K562 (cell line): ENCODE results near the gene PLA2G2C. TPM values are rescaled to one million over a fixed set of nuclear protein-coding genes. Genes with fewer than 3 reads are reported as not detected.

Experiments
- ATAC-seq: fragments of 200-7000 bp; cut with Tn5 transposase; 3 replicates; pipeline ENCODE4 v1.9.1; 2020; ENCODE audit warnings: moderate library complexity
- BruUV-seq: library from RNA; stranded (reverse); fragments of 400-500 nt; replicated peaks from 2 replicates; lab custom pipeline; 2021; lab: Mats Ljungman, UMichigan
- CTCF ChIA-PET: fragments of 300-600 bp; formaldehyde crosslinking; extraction: SDS; loops from one replicate; lab custom pipeline; 2021; ENCODE audit warnings: low intra/inter-chr PET ratio; lab: Yijun Ruan, JAX
- POLR2A ChIA-PET: fragments of 300-600, 350-650 bp; sonication (Branson Sonifier 250); formaldehyde crosslinking; extraction: SDS; loops from one replicate; lab custom pipeline; 2021; ENCODE audit warnings: antibody characterized with exemption, inconsistent platforms; lab: Yijun Ruan, JAX
- DNase-seq, 4 experiments: peaks; one replicate each; pipeline versions ENCODE4 v3.0.0 to v3.0.0-alpha.2; 2011 to 2018; ENCODE audit warnings: low spot score in 3 of 4, mixed read lengths in 3 of 4; ENCODE audit errors: extremely low read depth in 1 of 4
- FAIRE-seq: peaks from 2 replicates; lab custom pipeline; 2011; peaks lifted over from hg19 to GRCh38; lab: Jason Lieb, UNC
- H2AFZ ChIP-seq: 2 replicates; pipeline ENCODE4 v1.6.0; 2011; ENCODE audit warnings: low read depth, low read length, control low read depth, inconsistent platforms
- H3K27ac ChIP-seq: fragments of 200-600 bp; 3 replicates; pipeline ENCODE4 v1.8.0; 2011; ENCODE audit warnings: low read depth, mild to moderate bottlenecking, control low read depth, inconsistent platforms, low read length, moderate library complexity, mixed read lengths; ENCODE audit errors: extremely low read depth
- H3K27me3 ChIP-seq, 2 experiments: fragments of 300-600 bp in 1 of 2; 2 replicates in 1 of 2; 3 replicates in 1 of 2; pipeline versions ENCODE4 v1.6.0 to v1.8.0; 2011; ENCODE audit warnings: inconsistent platforms in 2 of 2, low read length in 2 of 2, mild to moderate bottlenecking in 1 of 2, mixed read lengths in 1 of 2, moderate library complexity in 1 of 2; ENCODE audit not compliant: control insufficient read depth in 2 of 2, insufficient read depth in 2 of 2
- H3K36me3 ChIP-seq: fragments of 300-600 bp; 3 replicates; pipeline ENCODE4 v1.8.0; 2011; ENCODE audit warnings: mild to moderate bottlenecking, low read length, inconsistent platforms; ENCODE audit not compliant: control insufficient read depth, insufficient read depth
- H3K4me1 ChIP-seq, 2 experiments: fragments of 200-600 bp in 1 of 2; replicated peaks in 1 of 2; 2 replicates in 1 of 2; 3 replicates in 1 of 2; pipeline versions ENCODE4 v1.5.1 to v1.8.0; 2011; ENCODE audit warnings: inconsistent platforms in 2 of 2, low read length in 2 of 2, mild to moderate bottlenecking in 1 of 2, mixed read lengths in 1 of 2, moderate library complexity in 1 of 2; ENCODE audit not compliant: control insufficient read depth in 2 of 2, insufficient read depth in 2 of 2
- H3K4me2 ChIP-seq: 2 replicates; pipeline ENCODE4 v1.6.1; 2011; ENCODE audit warnings: low read length, control low read depth, inconsistent platforms, mixed read lengths; ENCODE audit not compliant: insufficient read depth
- H3K4me3 ChIP-seq: fragments of 200-600 bp; sonication (generic), shearing (Covaris generic); 2 replicates; pipeline ENCODE4 v1.5.1; 2016; ENCODE audit warnings: control low read depth, inconsistent platforms
- H3K79me2 ChIP-seq: fragments of 200-600 bp; 3 replicates; pipeline ENCODE4 v1.8.0; 2011; ENCODE audit warnings: low read length, inconsistent platforms; ENCODE audit not compliant: control insufficient read depth, insufficient read depth
- H3K9ac ChIP-seq, 2 experiments: 2 replicates each; pipeline versions ENCODE4 v1.6.0 to v1.6.1; 2011; ENCODE audit warnings: low read depth in 2 of 2, low read length in 2 of 2, control low read depth in 1 of 2, inconsistent platforms in 1 of 2, mild to moderate bottlenecking in 1 of 2, mixed read lengths in 1 of 2; ENCODE audit not compliant: insufficient read depth in 1 of 2
- H3K9me1 ChIP-seq: one replicate; pipeline ENCODE4 v1.6.0; 2011; ENCODE audit warnings: inconsistent platforms, mild to moderate bottlenecking, low read length, moderate library complexity; ENCODE audit not compliant: control insufficient read depth, insufficient read depth
- H3K9me3 ChIP-seq: replicated peaks from 2 replicates; pipeline ENCODE4 v1.5.1; 2011; ENCODE audit warnings: low read depth, low read length, inconsistent platforms; ENCODE audit not compliant: control insufficient read depth, insufficient read depth
- H4K20me1 ChIP-seq: replicated peaks from 2 replicates; pipeline ENCODE4 v1.6.1; 2011; ENCODE audit warnings: low read length, inconsistent platforms, mixed read lengths; ENCODE audit not compliant: control insufficient read depth, insufficient read depth
- HNRNPUL1 ChIP-seq: fragments of 200-400 bp; formaldehyde crosslinking; IDR thresholded peaks from 2 replicates; pipeline ENCODE4 v1.6.1; 2017; ENCODE audit warnings: low read length
- NBN ChIP-seq: fragments of 450-650 bp; IDR thresholded peaks from 2 replicates; pipeline ENCODE4 v1.6.1; 2016; ENCODE audit warnings: low read depth, mild to moderate bottlenecking
- PPARD ChIP-seq: fragments of 250-450 bp; sonication (Bioruptor Pico); IDR thresholded peaks from 2 replicates; pipeline ENCODE4 v1.8.0; 2022; ENCODE audit warnings: inconsistent platforms, mild to moderate bottlenecking, moderate library complexity
- WGBS: fragments of 100-300 bp; shearing (Covaris generic); methylation state at CpG from one replicate; pipeline ENCODE4 v1.1.6; 2016; ENCODE audit warnings: low coverage, mixed read lengths; ENCODE audit not compliant: insufficient coverage; ENCODE audit errors: missing lambda C conversion rate; 5-methylcytosine and 5-hydroxymethylcytosine counted together
- in situ Hi-C: fragments of 300-500 bp; cut with MboI; formaldehyde crosslinking; loops from 4 replicates; pipeline ENCODE4 v1.15.0; 2018; ENCODE audit warnings: inconsistent platforms, mixed read lengths
- intact Hi-C: fragments of 100-400 bp; cut with micrococcal nuclease; formaldehyde crosslinking; loops from 2 replicates; pipeline ENCODE4 v1.14.2; 2022
- polyA plus RNA-seq, 8 experiments: library from polyadenylated mRNA; depleted of rRNA in 4 of 8; stranded (reverse) in 5 of 8; unstranded in 3 of 8; fragments of >200 nt; fragmentation: Nextera tagmentation in 2 of 8; fragmentation: Illumina TruSeq in 1 of 8; extraction: Ambion mirVana in 2 of 8; extraction: Trizol in 1 of 8; gene quantifications; 2 replicates each; pipeline versions ENCODE4 v1.2.1 to v1.2.3, GENCODE V29; 2011 to 2014; ENCODE audit warnings: inconsistent platforms in 1 of 8, missing spikeins in 1 of 8
- total RNA-seq, 7 experiments: library from RNA; depleted of rRNA in 6 of 7; stranded (reverse); fragments of >200 nt in 6 of 7; fragmentation: Illumina TruSeq in 2 of 7; extraction: Trizol in 2 of 7; gene quantifications; 2 replicates each; pipeline versions ENCODE4 v1.2.1 to v1.2.3, GENCODE V29; 2011 to 2021; ENCODE audit warnings: low replicate concordance in 1 of 7
- TF ChIP-seq, protein P1 (sequence below): fragments of 450-650 bp; IDR thresholded peaks from 2 replicates; pipeline ENCODE4 v1.6.1; 2016; ENCODE audit warnings: mild to moderate bottlenecking, moderate library complexity

The PLA2G2C gene
- total and polyA plus RNA-seq, 9 of the 15 experiments (the other 6 are each of a cell fraction or from before 2014, with no cell fraction given) = 0.14 to 0.49 (median 0.21) TPM

DNA sequence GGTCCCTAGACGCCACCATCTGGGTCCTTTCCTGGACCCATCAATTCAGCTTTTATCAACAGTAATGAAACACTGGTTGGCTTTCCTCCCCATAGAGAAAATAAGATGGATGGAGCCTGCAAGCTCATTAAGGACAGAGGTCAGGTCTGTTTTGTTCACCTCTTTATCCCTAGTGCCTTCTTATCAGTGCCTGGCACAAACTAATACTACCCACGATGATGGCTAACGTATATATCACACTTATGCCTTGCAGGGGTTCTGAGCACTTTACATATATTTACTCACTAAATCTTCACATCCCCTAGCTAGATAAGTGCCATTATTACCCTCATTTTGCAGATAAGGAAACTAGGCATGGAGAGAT lies 5.5 kb downstream of the PLA2G2C start:
- H3K79me2 ChIP-seq = no peaks in the 10 kb centered on the region
- WGBS = 63% methylated on average over 3 of the region's 3 CpGs
- no peak overlapping the region for H3K9ac ChIP-seq
- H3K4me2 ChIP-seq = no peak overlapping the region
- no peak overlapping the region for H3K4me3 ChIP-seq
- no peak overlapping the region for H3K27ac ChIP-seq
- H3K27me3 ChIP-seq = no peaks in the 10 kb centered on the region
- in situ Hi-C loops = no loop called here
- no peaks in the 10 kb centered on the region for H3K36me3 ChIP-seq
- H3K9me3 ChIP-seq = peaks cover 7% of the 10 kb centered on the region
- no peaks in the 10 kb centered on the region for H3K9me1 ChIP-seq
- H3K4me1 ChIP-seq = peaks cover 28 to 35% of the 10 kb centered on the region in 2 experiments
- CTCF ChIA-PET = no interaction called here
- intact Hi-C loops = no loop called here
- ATAC-seq = no peak
- H2AFZ ChIP-seq = no peak overlapping the region
- no TSS peak for BruUV-seq
- DNase-seq = no peak
- no peaks in the 10 kb centered on the region for H4K20me1 ChIP-seq
- POLR2A ChIA-PET = interaction anchor here (0.6 to 1.2 kb wide), 6 partner anchors 10 to 598 kb away, joined by 3 to 4 read pairs (median 3); no protein-coding TSS in a partner anchor
- TF ChIP-seq, protein P1, sequence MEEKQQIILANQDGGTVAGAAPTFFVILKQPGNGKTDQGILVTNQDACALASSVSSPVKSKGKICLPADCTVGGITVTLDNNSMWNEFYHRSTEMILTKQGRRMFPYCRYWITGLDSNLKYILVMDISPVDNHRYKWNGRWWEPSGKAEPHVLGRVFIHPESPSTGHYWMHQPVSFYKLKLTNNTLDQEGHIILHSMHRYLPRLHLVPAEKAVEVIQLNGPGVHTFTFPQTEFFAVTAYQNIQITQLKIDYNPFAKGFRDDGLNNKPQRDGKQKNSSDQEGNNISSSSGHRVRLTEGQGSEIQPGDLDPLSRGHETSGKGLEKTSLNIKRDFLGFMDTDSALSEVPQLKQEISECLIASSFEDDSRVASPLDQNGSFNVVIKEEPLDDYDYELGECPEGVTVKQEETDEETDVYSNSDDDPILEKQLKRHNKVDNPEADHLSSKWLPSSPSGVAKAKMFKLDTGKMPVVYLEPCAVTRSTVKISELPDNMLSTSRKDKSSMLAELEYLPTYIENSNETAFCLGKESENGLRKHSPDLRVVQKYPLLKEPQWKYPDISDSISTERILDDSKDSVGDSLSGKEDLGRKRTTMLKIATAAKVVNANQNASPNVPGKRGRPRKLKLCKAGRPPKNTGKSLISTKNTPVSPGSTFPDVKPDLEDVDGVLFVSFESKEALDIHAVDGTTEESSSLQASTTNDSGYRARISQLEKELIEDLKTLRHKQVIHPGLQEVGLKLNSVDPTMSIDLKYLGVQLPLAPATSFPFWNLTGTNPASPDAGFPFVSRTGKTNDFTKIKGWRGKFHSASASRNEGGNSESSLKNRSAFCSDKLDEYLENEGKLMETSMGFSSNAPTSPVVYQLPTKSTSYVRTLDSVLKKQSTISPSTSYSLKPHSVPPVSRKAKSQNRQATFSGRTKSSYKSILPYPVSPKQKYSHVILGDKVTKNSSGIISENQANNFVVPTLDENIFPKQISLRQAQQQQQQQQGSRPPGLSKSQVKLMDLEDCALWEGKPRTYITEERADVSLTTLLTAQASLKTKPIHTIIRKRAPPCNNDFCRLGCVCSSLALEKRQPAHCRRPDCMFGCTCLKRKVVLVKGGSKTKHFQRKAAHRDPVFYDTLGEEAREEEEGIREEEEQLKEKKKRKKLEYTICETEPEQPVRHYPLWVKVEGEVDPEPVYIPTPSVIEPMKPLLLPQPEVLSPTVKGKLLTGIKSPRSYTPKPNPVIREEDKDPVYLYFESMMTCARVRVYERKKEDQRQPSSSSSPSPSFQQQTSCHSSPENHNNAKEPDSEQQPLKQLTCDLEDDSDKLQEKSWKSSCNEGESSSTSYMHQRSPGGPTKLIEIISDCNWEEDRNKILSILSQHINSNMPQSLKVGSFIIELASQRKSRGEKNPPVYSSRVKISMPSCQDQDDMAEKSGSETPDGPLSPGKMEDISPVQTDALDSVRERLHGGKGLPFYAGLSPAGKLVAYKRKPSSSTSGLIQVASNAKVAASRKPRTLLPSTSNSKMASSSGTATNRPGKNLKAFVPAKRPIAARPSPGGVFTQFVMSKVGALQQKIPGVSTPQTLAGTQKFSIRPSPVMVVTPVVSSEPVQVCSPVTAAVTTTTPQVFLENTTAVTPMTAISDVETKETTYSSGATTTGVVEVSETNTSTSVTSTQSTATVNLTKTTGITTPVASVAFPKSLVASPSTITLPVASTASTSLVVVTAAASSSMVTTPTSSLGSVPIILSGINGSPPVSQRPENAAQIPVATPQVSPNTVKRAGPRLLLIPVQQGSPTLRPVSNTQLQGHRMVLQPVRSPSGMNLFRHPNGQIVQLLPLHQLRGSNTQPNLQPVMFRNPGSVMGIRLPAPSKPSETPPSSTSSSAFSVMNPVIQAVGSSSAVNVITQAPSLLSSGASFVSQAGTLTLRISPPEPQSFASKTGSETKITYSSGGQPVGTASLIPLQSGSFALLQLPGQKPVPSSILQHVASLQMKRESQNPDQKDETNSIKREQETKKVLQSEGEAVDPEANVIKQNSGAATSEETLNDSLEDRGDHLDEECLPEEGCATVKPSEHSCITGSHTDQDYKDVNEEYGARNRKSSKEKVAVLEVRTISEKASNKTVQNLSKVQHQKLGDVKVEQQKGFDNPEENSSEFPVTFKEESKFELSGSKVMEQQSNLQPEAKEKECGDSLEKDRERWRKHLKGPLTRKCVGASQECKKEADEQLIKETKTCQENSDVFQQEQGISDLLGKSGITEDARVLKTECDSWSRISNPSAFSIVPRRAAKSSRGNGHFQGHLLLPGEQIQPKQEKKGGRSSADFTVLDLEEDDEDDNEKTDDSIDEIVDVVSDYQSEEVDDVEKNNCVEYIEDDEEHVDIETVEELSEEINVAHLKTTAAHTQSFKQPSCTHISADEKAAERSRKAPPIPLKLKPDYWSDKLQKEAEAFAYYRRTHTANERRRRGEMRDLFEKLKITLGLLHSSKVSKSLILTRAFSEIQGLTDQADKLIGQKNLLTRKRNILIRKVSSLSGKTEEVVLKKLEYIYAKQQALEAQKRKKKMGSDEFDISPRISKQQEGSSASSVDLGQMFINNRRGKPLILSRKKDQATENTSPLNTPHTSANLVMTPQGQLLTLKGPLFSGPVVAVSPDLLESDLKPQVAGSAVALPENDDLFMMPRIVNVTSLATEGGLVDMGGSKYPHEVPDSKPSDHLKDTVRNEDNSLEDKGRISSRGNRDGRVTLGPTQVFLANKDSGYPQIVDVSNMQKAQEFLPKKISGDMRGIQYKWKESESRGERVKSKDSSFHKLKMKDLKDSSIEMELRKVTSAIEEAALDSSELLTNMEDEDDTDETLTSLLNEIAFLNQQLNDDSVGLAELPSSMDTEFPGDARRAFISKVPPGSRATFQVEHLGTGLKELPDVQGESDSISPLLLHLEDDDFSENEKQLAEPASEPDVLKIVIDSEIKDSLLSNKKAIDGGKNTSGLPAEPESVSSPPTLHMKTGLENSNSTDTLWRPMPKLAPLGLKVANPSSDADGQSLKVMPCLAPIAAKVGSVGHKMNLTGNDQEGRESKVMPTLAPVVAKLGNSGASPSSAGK = no peak
- TF ChIP-seq NBN (no peak), HNRNPUL1 (no peak), PPARD (CRISPR knock-in tag) (no peak)
- FAIRE-seq = no peak
